Measurements from ENCODE around the gene GTF2E1. TPM values are rescaled to one million over a fixed set of nuclear protein-coding genes. Genes with fewer than 3 reads are reported as not detected.

Gene GTF2E1
- polyA plus RNA-seq, 3 donors: 6.1 to 7.9 (median 6.9) TPM

DNA sequence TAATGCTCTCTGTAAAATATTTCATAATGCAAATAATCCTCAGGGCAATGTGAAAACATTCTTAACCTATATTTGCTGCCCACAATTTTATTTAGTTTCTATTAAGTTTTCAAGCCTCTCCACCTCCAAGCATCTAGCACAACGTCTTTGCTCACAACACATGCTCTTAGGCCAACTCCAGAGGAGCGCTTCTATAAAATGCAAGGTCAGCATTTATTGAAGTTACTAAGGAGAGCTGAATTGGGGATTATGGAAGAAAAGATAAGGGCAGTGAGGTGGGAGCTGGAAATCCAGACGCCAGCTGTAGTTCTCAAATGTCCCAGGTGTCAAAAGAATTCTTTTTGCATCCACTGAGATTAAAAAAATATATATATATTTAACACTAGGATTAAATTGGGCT is 1.2 kb upstream of the GTF2E1 start:
- H3K9ac ChIP-seq (ENCODE audit: insufficient read depth, low read length, poor library complexity, severe bottlenecking): peak overlapping the region; percentile 99
- peaks cover 0 to 12% of the 10 kb centered on the region in 2 donors for H3K9me3 ChIP-seq (replicated peaks in 1 of 2; ENCODE audit: control insufficient read depth in 1 of 2, insufficient read depth in 1 of 2, low read length in 2 of 2)
- peak overlapping the region in 1 of 2 donors; percentile 94 for H3K4me3 Mint-ChIP-seq
- intact Hi-C loops (cut with micrococcal nuclease): loop anchor here (5.0 to 10.0 kb wide), 4 partner anchors 144 to 647 kb away; partner anchors contain the start of genes GSK3B (in 2 of the 2), NDUFB4 (in 2 of the 2) and LRRC58 (in 1 of the 2)
- H3K79me2 ChIP-seq (ENCODE audit: insufficient read depth, low read length): peaks cover 42% of the 10 kb centered on the region
- H3K4me3 ChIP-seq (replicated peaks in 1 of 3; ENCODE audit: low read depth in 2 of 3, low read length in 3 of 3): peak overlapping the region; percentile 84 to 99 (median 99)
- H3K4me2 ChIP-seq (replicated peaks; ENCODE audit: extremely low read depth, low read length, poor library complexity, severe bottlenecking): peak overlapping the region; percentile 89
- WGBS (ENCODE audit: insufficient coverage): no CpG with 5 or more reads among the region's 3 CpGs
- H3K4me1 Mint-ChIP-seq: peaks cover 21% of the 10 kb centered on the region
- TF ChIP-seq, protein P1, sequence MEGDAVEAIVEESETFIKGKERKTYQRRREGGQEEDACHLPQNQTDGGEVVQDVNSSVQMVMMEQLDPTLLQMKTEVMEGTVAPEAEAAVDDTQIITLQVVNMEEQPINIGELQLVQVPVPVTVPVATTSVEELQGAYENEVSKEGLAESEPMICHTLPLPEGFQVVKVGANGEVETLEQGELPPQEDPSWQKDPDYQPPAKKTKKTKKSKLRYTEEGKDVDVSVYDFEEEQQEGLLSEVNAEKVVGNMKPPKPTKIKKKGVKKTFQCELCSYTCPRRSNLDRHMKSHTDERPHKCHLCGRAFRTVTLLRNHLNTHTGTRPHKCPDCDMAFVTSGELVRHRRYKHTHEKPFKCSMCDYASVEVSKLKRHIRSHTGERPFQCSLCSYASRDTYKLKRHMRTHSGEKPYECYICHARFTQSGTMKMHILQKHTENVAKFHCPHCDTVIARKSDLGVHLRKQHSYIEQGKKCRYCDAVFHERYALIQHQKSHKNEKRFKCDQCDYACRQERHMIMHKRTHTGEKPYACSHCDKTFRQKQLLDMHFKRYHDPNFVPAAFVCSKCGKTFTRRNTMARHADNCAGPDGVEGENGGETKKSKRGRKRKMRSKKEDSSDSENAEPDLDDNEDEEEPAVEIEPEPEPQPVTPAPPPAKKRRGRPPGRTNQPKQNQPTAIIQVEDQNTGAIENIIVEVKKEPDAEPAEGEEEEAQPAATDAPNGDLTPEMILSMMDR (IDR thresholded peaks at IDR 0.05): no peak
- peak overlapping the region in 1 of 2 donors; percentile 100 for H3K27ac ChIP-seq (ENCODE audit: low read depth in 1 of 2, low read length in 2 of 2)
- peaks cover 17 to 18% of the 10 kb centered on the region in 2 donors for H3K4me1 ChIP-seq (ENCODE audit: control insufficient read depth in 1 of 2, insufficient read depth in 2 of 2, low read length in 2 of 2)
- no peak for DNase-seq
- H3K9me3 Mint-ChIP-seq: peaks cover 8 to 17% (median 10%) of the 10 kb centered on the region in 7 donors
- H3K27ac Mint-ChIP-seq: peak overlapping the region in 4 of 7 donors; percentile 33 to 63 (median 38)
- H3K36me3 Mint-ChIP-seq: peaks cover 12 to 14% of the 10 kb centered on the region in 2 donors
- H3K27me3 ChIP-seq (ENCODE audit: control insufficient read depth in 2 of 2, insufficient read depth in 2 of 2, low read length in 2 of 2): no peaks in the 10 kb centered on the region
- peaks cover 0 to 2% (median 0%) of the 10 kb centered on the region in 3 donors for H3K27me3 Mint-ChIP-seq (ENCODE audit: low read depth in 3 of 3)
- H4K20me1 ChIP-seq (ENCODE audit: insufficient read depth, low read length): no peaks in the 10 kb centered on the region
- peaks cover 0 to 11% of the 10 kb centered on the region in 2 donors for H3K36me3 ChIP-seq (replicated peaks in 1 of 2; ENCODE audit: control insufficient read depth in 1 of 2, insufficient read depth in 2 of 2, low read length in 2 of 2)
- peak overlapping the region; percentile 94 for H2AFZ ChIP-seq (ENCODE audit: insufficient read depth, low read depth, low read length, poor library complexity, severe bottlenecking)

DNA sequence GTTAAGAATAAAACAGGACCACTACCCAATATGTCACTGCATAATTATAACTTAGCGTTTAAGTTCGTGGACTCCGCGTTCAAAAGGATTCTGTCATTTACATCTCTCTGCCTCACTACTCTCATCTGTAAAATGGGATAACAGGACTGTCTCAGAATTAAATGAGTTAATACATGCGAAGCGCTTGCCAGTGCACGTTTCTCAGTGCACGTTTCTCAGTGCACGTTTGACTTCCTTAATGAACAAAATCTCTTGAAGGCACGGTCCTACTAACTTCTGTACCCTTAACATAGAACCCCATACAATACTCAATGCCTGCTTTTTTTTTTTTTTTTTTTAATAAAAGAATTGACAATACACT is 727 bp upstream of the GTF2E1 start:
- peak overlapping the region; percentile 99 for H3K9ac ChIP-seq (ENCODE audit: insufficient read depth, low read length, poor library complexity, severe bottlenecking)
- peak overlapping the region; percentile 94 to 98 for H3K4me3 Mint-ChIP-seq
- peaks cover 47% of the 10 kb centered on the region for H3K79me2 ChIP-seq (ENCODE audit: insufficient read depth, low read length)
- H3K36me3 Mint-ChIP-seq: peaks cover 12 to 14% of the 10 kb centered on the region in 2 donors
- 2% methylated on average over 5 of the region's 10 CpGs for WGBS (ENCODE audit: insufficient coverage)
- no peaks in the 10 kb centered on the region for H3K27me3 ChIP-seq (ENCODE audit: control insufficient read depth in 2 of 2, insufficient read depth in 2 of 2, low read length in 2 of 2)
- H3K9me3 Mint-ChIP-seq: peaks cover 7 to 15% (median 8%) of the 10 kb centered on the region in 7 donors
- H3K27me3 Mint-ChIP-seq (ENCODE audit: low read depth in 3 of 3): peaks cover 0 to 2% (median 0%) of the 10 kb centered on the region in 3 donors
- peaks cover 0 to 12% of the 10 kb centered on the region in 2 donors for H3K9me3 ChIP-seq (replicated peaks in 1 of 2; ENCODE audit: control insufficient read depth in 1 of 2, insufficient read depth in 1 of 2, low read length in 2 of 2)
- no peaks in the 10 kb centered on the region for H4K20me1 ChIP-seq (ENCODE audit: insufficient read depth, low read length)
- peak overlapping the region; percentile 84 to 99 (median 99) for H3K4me3 ChIP-seq (replicated peaks in 1 of 3; ENCODE audit: low read depth in 2 of 3, low read length in 3 of 3)
- peaks cover 17 to 18% of the 10 kb centered on the region in 2 donors for H3K4me1 ChIP-seq (ENCODE audit: control insufficient read depth in 1 of 2, insufficient read depth in 2 of 2, low read length in 2 of 2)
- H3K27ac ChIP-seq (ENCODE audit: low read depth in 1 of 2, low read length in 2 of 2): peak overlapping the region; percentile 80 to 100
- intact Hi-C loops (cut with micrococcal nuclease): loop anchor here (5.0 to 10.0 kb wide), 4 partner anchors 145 to 647 kb away; partner anchors contain the start of genes GSK3B (in 2 of the 2), NDUFB4 (in 2 of the 2) and LRRC58 (in 1 of the 2)
- peaks cover 21% of the 10 kb centered on the region for H3K4me1 Mint-ChIP-seq
- peak overlapping the region; percentile 89 for H3K4me2 ChIP-seq (replicated peaks; ENCODE audit: extremely low read depth, low read length, poor library complexity, severe bottlenecking)
- peak overlapping the region; percentile 94 for H2AFZ ChIP-seq (ENCODE audit: insufficient read depth, low read depth, low read length, poor library complexity, severe bottlenecking)
- TF ChIP-seq, protein P1 (IDR thresholded peaks at IDR 0.05): no peak
- DNase-seq: peak in 1 of 3 donors; percentile 32
- H3K27ac Mint-ChIP-seq: peak overlapping the region; percentile 98 to 100 (median 99)
- peaks cover 0 to 11% of the 10 kb centered on the region in 2 donors for H3K36me3 ChIP-seq (replicated peaks in 1 of 2; ENCODE audit: control insufficient read depth in 1 of 2, insufficient read depth in 2 of 2, low read length in 2 of 2)

All from CD14-positive monocyte (primary cell).